SK-N-SH (cell line): ENCODE results near the gene ZNF785. TPM values are rescaled to one million over a fixed set of nuclear protein-coding genes. Genes with fewer than 3 reads are reported as not detected.

Experiments
- CTCF ChIA-PET: fragments of 300-600, 350-600 bp; formaldehyde crosslinking; extraction: SDS; loops from one replicate; lab custom pipeline; 2021; lab: Yijun Ruan, JAX
- POLR2A ChIA-PET: fragments of 350-600 bp; sonication (Branson Sonifier 250); formaldehyde crosslinking; extraction: SDS; loops from one replicate; lab custom pipeline; 2020; ENCODE audit warnings: antibody characterized with exemption, inconsistent platforms; lab: Yijun Ruan, JAX
- DNase-seq: peaks from one replicate; pipeline ENCODE4 v3.0.0; 2012
- H2AFZ ChIP-seq: fragments of 200-600 bp; sonication (generic); 2 replicates; pipeline ENCODE4 v1.8.1; 2016; ENCODE audit warnings: antibody characterized with exemption, mild to moderate bottlenecking, low read depth
- H3F3A ChIP-seq: fragments of 200-600 bp; sonication (generic); replicated peaks from 2 replicates; pipeline ENCODE3; 2016; ENCODE audit warnings: antibody characterized with exemption, mild to moderate bottlenecking; ENCODE audit not compliant: insufficient read depth
- H3K27ac ChIP-seq, 2 experiments: fragments of 200-500 bp in 1 of 2; fragments of 200-600 bp in 1 of 2; sonication (Bioruptor generic) in 1 of 2; sonication (generic), shearing (Covaris generic) in 1 of 2; 2 replicates each; pipeline versions ENCODE4 v1.5.1 to v1.6.1; 2014 to 2016; ENCODE audit warnings: low read depth in 2 of 2, inconsistent platforms in 1 of 2, low read length in 1 of 2, mild to moderate bottlenecking in 1 of 2, mixed read lengths in 1 of 2
- H3K27me3 ChIP-seq: fragments of 200-600 bp; sonication (generic), shearing (Covaris generic); 2 replicates; pipeline ENCODE4 v1.6.1; 2016; ENCODE audit warnings: mixed run types; ENCODE audit not compliant: insufficient read depth
- H3K36me3 ChIP-seq, 2 experiments: fragments of 200-500 bp in 1 of 2; fragments of 200-600 bp in 1 of 2; sonication (Bioruptor generic) in 1 of 2; sonication (generic) in 1 of 2; replicated peaks in 1 of 2; 2 replicates each; pipeline versions ENCODE3 to v1.5.1; 2014 to 2016; ENCODE audit warnings: low read length in 1 of 2, mild to moderate bottlenecking in 1 of 2; ENCODE audit not compliant: insufficient read depth in 2 of 2, control insufficient read depth in 1 of 2
- H3K4me1 ChIP-seq, 2 experiments: fragments of 200-500 bp in 1 of 2; fragments of 200-600 bp in 1 of 2; sonication (Bioruptor generic) in 1 of 2; sonication (generic), shearing (Covaris generic) in 1 of 2; 2 replicates each; pipeline versions ENCODE4 v1.5.1 to v1.6.1; 2014 to 2016; ENCODE audit warnings: low read depth in 1 of 2, low read length in 1 of 2, mixed run types in 1 of 2; ENCODE audit not compliant: insufficient read depth in 2 of 2, control insufficient read depth in 1 of 2
- H3K4me2 ChIP-seq: fragments of 200-600 bp; sonication (generic), shearing (Covaris generic); 2 replicates; pipeline ENCODE4 v1.6.1; 2017; ENCODE audit warnings: mixed run types
- H3K4me3 ChIP-seq, 2 experiments: fragments of 200-500 bp in 1 of 2; fragments of 200-600 bp in 1 of 2; sonication (Bioruptor generic) in 1 of 2; sonication (generic), shearing (Covaris generic) in 1 of 2; 2 replicates each; pipeline versions ENCODE4 v1.5.1 to v1.8.1; 2014 to 2016; ENCODE audit warnings: low read depth in 2 of 2, inconsistent platforms in 1 of 2, low read length in 1 of 2, mild to moderate bottlenecking in 1 of 2, mixed read lengths in 1 of 2, moderate library complexity in 1 of 2
- H3K79me2 ChIP-seq: fragments of 200-600 bp; sonication (generic); 2 replicates; pipeline ENCODE4 v1.8.1; 2017; ENCODE audit warnings: mild to moderate bottlenecking; ENCODE audit not compliant: insufficient read depth
- H3K9ac ChIP-seq: fragments of 200-600 bp; sonication (generic); 2 replicates; pipeline ENCODE4 v1.6.1; 2017; ENCODE audit warnings: mixed run types
- H3K9me2 ChIP-seq: fragments of 200-600 bp; sonication (generic); 2 replicates; pipeline ENCODE4 v1.6.1; 2017; ENCODE audit warnings: mixed run types
- H3K9me3 ChIP-seq: fragments of 200-600 bp; sonication (generic); 2 replicates; pipeline ENCODE4 v1.6.1; 2017; ENCODE audit warnings: mixed run types, mild to moderate bottlenecking, moderate library complexity
- H4K20me1 ChIP-seq: fragments of 200-600 bp; sonication (generic); 2 replicates; pipeline ENCODE4 v1.6.1; 2017; ENCODE audit warnings: mild to moderate bottlenecking, mixed run types; ENCODE audit not compliant: insufficient read depth
- ELF1 ChIP-seq: IDR thresholded peaks from 2 replicates; pipeline ENCODE4 v1.4.0; 2012
- EZH2phosphoT487 ChIP-seq: fragments of 200-600 bp; sonication (generic); IDR thresholded peaks from 2 replicates; pipeline ENCODE4 v1.6.1; 2017; ENCODE audit warnings: low read depth, mixed run types, mild to moderate bottlenecking, antibody characterized with exemption, moderate library complexity, borderline replicate concordance
- FOXJ3 ChIP-seq: sonication (generic); formaldehyde crosslinking; IDR thresholded peaks from 2 replicates; pipeline ENCODE4 v1.5.1; 2020; ENCODE audit warnings: mild to moderate bottlenecking, missing genetic modification reagents
- GABPA ChIP-seq: IDR thresholded peaks from 2 replicates; pipeline ENCODE4 v1.4.0; 2012; ENCODE audit warnings: low read depth, mild to moderate bottlenecking
- GATA2 ChIP-seq: sonication (generic); formaldehyde crosslinking; IDR thresholded peaks from 2 replicates; pipeline ENCODE4 v1.5.0; 2020; ENCODE audit warnings: mild to moderate bottlenecking, missing genetic modification reagents
- MEF2A ChIP-seq: IDR thresholded peaks from 2 replicates; pipeline ENCODE4 v1.4.0; 2012; ENCODE audit warnings: low read depth, borderline replicate concordance
- MXI1 ChIP-seq: IDR thresholded peaks from 2 replicates; pipeline ENCODE4 v1.6.1; 2012; ENCODE audit warnings: mild to moderate bottlenecking, low read depth, low read length, improper control_type of control experiment
- POLR2AphosphoS5 ChIP-seq: IDR thresholded peaks from 2 replicates; pipeline ENCODE4 v1.6.1; 2012; ENCODE audit warnings: low read depth, low read length
- RAD21 ChIP-seq: IDR thresholded peaks from 2 replicates; pipeline ENCODE4 v1.6.1; 2012; ENCODE audit warnings: mild to moderate bottlenecking, low read length
- RFX5 ChIP-seq: IDR thresholded peaks from 2 replicates; pipeline ENCODE4 v1.6.1; 2012; ENCODE audit warnings: mild to moderate bottlenecking, improper control_type of control experiment, low read length
- SIN3A ChIP-seq: IDR thresholded peaks from 2 replicates; pipeline ENCODE4 v1.6.1; 2012; ENCODE audit warnings: low read depth, mild to moderate bottlenecking, low read length, moderate library complexity, borderline replicate concordance
- TCF12 ChIP-seq: IDR thresholded peaks from 2 replicates; pipeline ENCODE4 v1.4.0; 2012
- TEAD4 ChIP-seq: IDR thresholded peaks from 2 replicates; pipeline ENCODE4 v1.4.0; 2012; ENCODE audit warnings: mild to moderate bottlenecking, borderline replicate concordance; ENCODE audit not compliant: insufficient read depth
- YY1 ChIP-seq: IDR thresholded peaks from 2 replicates; pipeline ENCODE4 v1.4.0; 2012; ENCODE audit warnings: low read depth, mild to moderate bottlenecking
- WGBS: methylation state at CpG from one replicate; pipeline ENCODE4 v1.1.6; 2017; ENCODE audit warnings: low lambda C conversion rate; 5-methylcytosine and 5-hydroxymethylcytosine counted together
- polyA plus RNA-seq, 3 experiments: library from polyadenylated mRNA; depleted of rRNA; stranded (reverse); fragments of >200 nt; gene quantifications; 2 replicates each; pipeline ENCODE4 v1.2.3, GENCODE V29; 2012
- TF ChIP-seq, protein P1 (sequence below): IDR thresholded peaks from 2 replicates; pipeline ENCODE4; 2012
- TF ChIP-seq, protein P2 (sequence below): IDR thresholded peaks from 2 replicates; pipeline ENCODE4 v1.6.1; 2012; ENCODE audit warnings: mild to moderate bottlenecking, low read depth, low read length, moderate library complexity
- TF ChIP-seq, protein P3 (sequence below): fragments of 150-350 bp; IDR thresholded peaks from 2 replicates; pipeline ENCODE4 v1.6.1; 2016; ENCODE audit warnings: mild to moderate bottlenecking, low read depth, low read length

ZNF785 gene
- polyA plus RNA-seq, 1 of the 3 experiments (the other 2 are of a cell fraction), result 8.8 TPM

DNA sequence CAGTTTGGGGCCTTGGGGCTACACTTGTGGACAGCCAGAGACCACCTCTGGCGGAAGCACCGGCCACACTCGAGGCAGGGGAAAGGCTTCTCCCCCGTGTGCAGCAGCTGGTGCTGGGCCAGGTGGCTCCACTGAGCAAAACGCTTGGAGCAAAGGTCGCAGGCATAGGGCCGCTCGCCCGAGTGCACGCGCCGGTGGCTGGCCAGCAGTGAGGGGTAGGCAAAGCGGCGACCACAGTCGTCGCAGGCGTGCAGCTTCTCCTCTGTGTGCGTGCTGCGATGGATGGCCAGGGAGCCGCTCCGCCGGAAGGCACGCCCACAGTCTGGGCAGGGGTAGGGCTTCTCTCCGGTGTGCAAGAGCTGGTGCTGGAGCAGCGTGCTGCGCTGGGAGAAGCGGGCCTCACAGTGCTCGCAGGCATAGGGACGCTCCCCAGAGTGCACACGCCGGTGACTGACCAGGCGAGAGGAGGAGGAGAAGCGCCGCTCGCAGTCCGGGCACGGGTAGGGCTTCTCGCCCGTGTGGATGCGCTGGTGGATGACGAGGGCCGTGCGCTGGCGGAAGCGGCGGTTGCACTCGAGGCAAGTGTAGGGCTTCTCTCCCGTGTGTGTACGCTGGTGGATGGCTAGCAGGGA, 18.9 kb upstream of the ZNF785 start:
- Histone ChIP-seq H3K9ac (no peak overlapping the region), H4K20me1 (no peaks in the 10 kb centered on the region), H3K27me3 (no peaks in the 10 kb centered on the region), H3K9me3 (no peaks in the 10 kb centered on the region), H3F3A (peaks cover 4% of the 10 kb centered on the region), H2AFZ (no peak overlapping the region), H3K36me3 (peaks cover 22 to 35% of the 10 kb centered on the region in 2 experiments), H3K4me1 (peaks cover 5 to 6% of the 10 kb centered on the region in 2 experiments; a peak in 2 of 4 replicates), H3K4me3 (no peak overlapping the region), H3K79me2 (peaks cover 22% of the 10 kb centered on the region), H3K4me2 (no peak overlapping the region), H3K27ac (no peak overlapping the region), H3K9me2 (no peaks in the 10 kb centered on the region)
- ChIA-PET POLR2A (no interaction called here), CTCF (interaction anchor here (1.0 kb wide), 1 partner anchor 32 kb away, joined by 3 read pairs; no protein-coding TSS in a partner anchor)
- TF ChIP-seq GABPA (no peak), MEF2A (no peak), POLR2AphosphoS5 (no peak)
- TF ChIP-seq, protein P1, sequence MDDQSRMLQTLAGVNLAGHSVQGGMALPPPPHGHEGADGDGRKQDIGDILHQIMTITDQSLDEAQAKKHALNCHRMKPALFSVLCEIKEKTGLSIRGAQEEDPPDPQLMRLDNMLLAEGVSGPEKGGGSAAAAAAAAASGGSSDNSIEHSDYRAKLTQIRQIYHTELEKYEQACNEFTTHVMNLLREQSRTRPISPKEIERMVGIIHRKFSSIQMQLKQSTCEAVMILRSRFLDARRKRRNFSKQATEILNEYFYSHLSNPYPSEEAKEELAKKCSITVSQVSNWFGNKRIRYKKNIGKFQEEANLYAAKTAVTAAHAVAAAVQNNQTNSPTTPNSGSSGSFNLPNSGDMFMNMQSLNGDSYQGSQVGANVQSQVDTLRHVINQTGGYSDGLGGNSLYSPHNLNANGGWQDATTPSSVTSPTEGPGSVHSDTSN, result no peak
- TF ChIP-seq, protein P2, sequence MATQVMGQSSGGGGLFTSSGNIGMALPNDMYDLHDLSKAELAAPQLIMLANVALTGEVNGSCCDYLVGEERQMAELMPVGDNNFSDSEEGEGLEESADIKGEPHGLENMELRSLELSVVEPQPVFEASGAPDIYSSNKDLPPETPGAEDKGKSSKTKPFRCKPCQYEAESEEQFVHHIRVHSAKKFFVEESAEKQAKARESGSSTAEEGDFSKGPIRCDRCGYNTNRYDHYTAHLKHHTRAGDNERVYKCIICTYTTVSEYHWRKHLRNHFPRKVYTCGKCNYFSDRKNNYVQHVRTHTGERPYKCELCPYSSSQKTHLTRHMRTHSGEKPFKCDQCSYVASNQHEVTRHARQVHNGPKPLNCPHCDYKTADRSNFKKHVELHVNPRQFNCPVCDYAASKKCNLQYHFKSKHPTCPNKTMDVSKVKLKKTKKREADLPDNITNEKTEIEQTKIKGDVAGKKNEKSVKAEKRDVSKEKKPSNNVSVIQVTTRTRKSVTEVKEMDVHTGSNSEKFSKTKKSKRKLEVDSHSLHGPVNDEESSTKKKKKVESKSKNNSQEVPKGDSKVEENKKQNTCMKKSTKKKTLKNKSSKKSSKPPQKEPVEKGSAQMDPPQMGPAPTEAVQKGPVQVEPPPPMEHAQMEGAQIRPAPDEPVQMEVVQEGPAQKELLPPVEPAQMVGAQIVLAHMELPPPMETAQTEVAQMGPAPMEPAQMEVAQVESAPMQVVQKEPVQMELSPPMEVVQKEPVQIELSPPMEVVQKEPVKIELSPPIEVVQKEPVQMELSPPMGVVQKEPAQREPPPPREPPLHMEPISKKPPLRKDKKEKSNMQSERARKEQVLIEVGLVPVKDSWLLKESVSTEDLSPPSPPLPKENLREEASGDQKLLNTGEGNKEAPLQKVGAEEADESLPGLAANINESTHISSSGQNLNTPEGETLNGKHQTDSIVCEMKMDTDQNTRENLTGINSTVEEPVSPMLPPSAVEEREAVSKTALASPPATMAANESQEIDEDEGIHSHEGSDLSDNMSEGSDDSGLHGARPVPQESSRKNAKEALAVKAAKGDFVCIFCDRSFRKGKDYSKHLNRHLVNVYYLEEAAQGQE, result no peak
- no peak for DNase-seq
- WGBS, result 95% methylated on average over 48 of the region's 49 CpGs

DNA sequence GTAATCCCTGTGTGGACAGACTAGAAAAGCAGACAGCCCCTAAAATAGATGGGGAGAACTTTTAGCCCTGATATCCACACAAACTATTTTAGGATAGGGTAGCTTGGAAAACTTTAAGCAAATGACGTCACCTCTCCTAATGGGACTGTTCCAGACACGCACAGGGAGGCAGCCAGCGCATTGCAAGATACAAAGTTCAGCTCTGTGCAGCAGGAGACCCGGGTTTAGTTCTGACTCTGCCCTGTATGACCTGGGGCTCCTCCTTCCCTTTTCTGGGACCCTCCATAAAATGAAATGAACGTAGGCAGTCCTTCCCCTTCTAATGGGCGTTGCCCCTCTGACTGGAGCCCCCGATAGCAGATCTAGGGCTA, 18.4 kb upstream of the ZNF785 start:
- WGBS, result 89% methylated on average over 7 of the region's 7 CpGs
- H3K9ac ChIP-seq, result no peak overlapping the region
- CTCF ChIA-PET, result interaction anchor here (1.0 kb wide), 1 partner anchor 32 kb away, joined by 3 read pairs; no protein-coding TSS in a partner anchor

More for the DNA sequence above, 18.4 kb upstream of the ZNF785 start:
- Histone ChIP-seq H3K4me2 (no peak overlapping the region), H3K4me1 (peaks cover under 1 to 5% of the 10 kb centered on the region in 2 experiments; a peak in 2 of 4 replicates), H4K20me1 (no peaks in the 10 kb centered on the region), H3K9me3 (no peaks in the 10 kb centered on the region), H3K36me3 (peaks cover 22 to 35% of the 10 kb centered on the region in 2 experiments), H3K27me3 (no peaks in the 10 kb centered on the region), H3K9me2 (no peaks in the 10 kb centered on the region), H2AFZ (no peak overlapping the region), H3K79me2 (peaks cover 17% of the 10 kb centered on the region), H3K27ac (no peak overlapping the region), H3K4me3 (no peak overlapping the region), H3F3A (peaks cover 4% of the 10 kb centered on the region)
- TF ChIP-seq EZH2phosphoT487 (no peak), TCF12 (no peak), FOXJ3 (CRISPR knock-in tag) (no peak), MXI1 (no peak), ELF1 (no peak), TEAD4 (no peak), GABPA (no peak), RAD21 (no peak), RFX5 (no peak), SIN3A (no peak), GATA2 (CRISPR knock-in tag) (no peak), YY1 (no peak)
- TF ChIP-seq, protein P2, result no peak
- TF ChIP-seq, protein P3, sequence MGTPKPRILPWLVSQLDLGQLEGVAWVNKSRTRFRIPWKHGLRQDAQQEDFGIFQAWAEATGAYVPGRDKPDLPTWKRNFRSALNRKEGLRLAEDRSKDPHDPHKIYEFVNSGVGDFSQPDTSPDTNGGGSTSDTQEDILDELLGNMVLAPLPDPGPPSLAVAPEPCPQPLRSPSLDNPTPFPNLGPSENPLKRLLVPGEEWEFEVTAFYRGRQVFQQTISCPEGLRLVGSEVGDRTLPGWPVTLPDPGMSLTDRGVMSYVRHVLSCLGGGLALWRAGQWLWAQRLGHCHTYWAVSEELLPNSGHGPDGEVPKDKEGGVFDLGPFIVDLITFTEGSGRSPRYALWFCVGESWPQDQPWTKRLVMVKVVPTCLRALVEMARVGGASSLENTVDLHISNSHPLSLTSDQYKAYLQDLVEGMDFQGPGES, result no peak
- no peak for DNase-seq
- POLR2A ChIA-PET, result no interaction called here
